Trophoblast cell (in vitro differentiated cells and primary cell): ENCODE data around the gene SURF6. TPM values are rescaled to one million over a fixed set of nuclear protein-coding genes. Genes with fewer than 3 reads are reported as not detected.

Experiments
- DNase-seq, 2 donors: peaks; one replicate each; pipeline ENCODE4 v3.0.0-alpha.2; 2016
- H2AFZ ChIP-seq: 2 replicates; pipeline ENCODE4 v1.6.1; 2013; ENCODE audit warnings: low read length, moderate library complexity, mild to moderate bottlenecking; ENCODE audit not compliant: insufficient read depth, poor library complexity
- H2AK5ac ChIP-seq: 2 replicates; pipeline ENCODE4 v1.6.1; 2013; ENCODE audit warnings: mild to moderate bottlenecking, low read length
- H2BK120ac ChIP-seq: 2 replicates; pipeline ENCODE4 v1.6.1; 2013; ENCODE audit warnings: low read length, mild to moderate bottlenecking, moderate library complexity; ENCODE audit not compliant: insufficient read depth, poor library complexity
- H2BK12ac ChIP-seq: 2 replicates; pipeline ENCODE4 v1.6.1; 2013; ENCODE audit warnings: mild to moderate bottlenecking, low read length, moderate library complexity
- H2BK5ac ChIP-seq: 2 replicates; pipeline ENCODE4 v1.6.1; 2013; ENCODE audit warnings: low read length, low read depth, moderate library complexity, mild to moderate bottlenecking; ENCODE audit not compliant: poor library complexity
- H3K14ac ChIP-seq: 2 replicates; pipeline ENCODE4 v1.6.1; 2013; ENCODE audit warnings: mild to moderate bottlenecking, low read length
- H3K18ac ChIP-seq: 2 replicates; pipeline ENCODE4 v1.6.1; 2013; ENCODE audit warnings: mild to moderate bottlenecking, low read length
- H3K23ac ChIP-seq: 2 replicates; pipeline ENCODE4 v1.6.1; 2013; ENCODE audit warnings: low read length
- H3K27ac ChIP-seq: 2 replicates; pipeline ENCODE4 v1.5.1; 2013; ENCODE audit warnings: low read depth, mild to moderate bottlenecking, inconsistent platforms, low read length, moderate library complexity
- H3K27me3 ChIP-seq: 2 replicates; pipeline ENCODE4 v1.6.1; 2013; ENCODE audit warnings: inconsistent platforms, mild to moderate bottlenecking, low read length, moderate library complexity; ENCODE audit not compliant: insufficient read depth
- H3K36me3 ChIP-seq, 2 experiments: 1 replicate in 1 of 2; 2 replicates in 1 of 2; pipeline ENCODE4 v1.6.1; 2013; ENCODE audit warnings: low read length in 2 of 2, mild to moderate bottlenecking in 2 of 2, moderate library complexity in 1 of 2; ENCODE audit not compliant: insufficient read depth in 2 of 2, control insufficient read depth in 1 of 2
- H3K4ac ChIP-seq: 2 replicates; pipeline ENCODE4 v1.6.1; 2013; ENCODE audit warnings: low read depth, mild to moderate bottlenecking, low read length, moderate library complexity
- H3K4me1 ChIP-seq, 2 experiments: 1 replicate in 1 of 2; 2 replicates in 1 of 2; pipeline ENCODE4 v1.6.1; 2013; ENCODE audit warnings: low read length in 2 of 2, mild to moderate bottlenecking in 2 of 2, moderate library complexity in 1 of 2; ENCODE audit not compliant: insufficient read depth in 2 of 2, control insufficient read depth in 1 of 2
- H3K4me2 ChIP-seq: 2 replicates; pipeline ENCODE4 v1.6.1; 2013; ENCODE audit warnings: inconsistent platforms, mild to moderate bottlenecking, low read length, moderate library complexity
- H3K4me3 ChIP-seq: 2 replicates; pipeline ENCODE4 v1.5.1; 2013; ENCODE audit warnings: mild to moderate bottlenecking, low read depth, low read length, inconsistent platforms
- H3K79me1 ChIP-seq: one replicate; pipeline ENCODE4 v1.6.1; 2013; ENCODE audit warnings: low read length
- H3K79me2 ChIP-seq: 2 replicates; pipeline ENCODE4 v1.6.1; 2013; ENCODE audit warnings: low read length, mild to moderate bottlenecking; ENCODE audit not compliant: control insufficient read depth, insufficient read depth, poor library complexity
- H3K9ac ChIP-seq: 2 replicates; pipeline ENCODE4 v1.6.1; 2013; ENCODE audit warnings: mild to moderate bottlenecking, low read length
- H3K9me3 ChIP-seq: 2 replicates; pipeline ENCODE4 v1.6.1; 2013; ENCODE audit warnings: low read depth, mild to moderate bottlenecking, control low read depth, inconsistent platforms, low read length; ENCODE audit not compliant: insufficient read depth
- H4K12ac ChIP-seq: 2 replicates; pipeline ENCODE4 v1.6.1; 2013; ENCODE audit warnings: low read depth, mild to moderate bottlenecking, low read length, moderate library complexity
- H4K8ac ChIP-seq: 2 replicates; pipeline ENCODE4 v1.6.1; 2013; ENCODE audit warnings: low read depth, mild to moderate bottlenecking, low read length, moderate library complexity
- H4K91ac ChIP-seq: one replicate; pipeline ENCODE4 v1.6.1; 2013; ENCODE audit warnings: low read depth, mild to moderate bottlenecking, low read length, moderate library complexity
- WGBS: extraction: QIAGEN DNeasy Blood & Tissue Kit; methylation state at CpG from one replicate; pipeline ENCODE4 v1.1.7; 2013; ENCODE audit warnings: missing lambda C conversion rate; ENCODE audit not compliant: insufficient read length, insufficient coverage; ENCODE audit errors: extremely low coverage; 5-methylcytosine and 5-hydroxymethylcytosine counted together
- polyA plus RNA-seq: library from polyadenylated mRNA; stranded (reverse); fragments of 200-250 nt; gene quantifications from 2 replicates; pipeline ENCODE4 v1.2.3, GENCODE V29; 2013

SURF6 gene
- polyA plus RNA-seq, result 10.1 and 10.4 TPM in 2 replicates

DNA sequence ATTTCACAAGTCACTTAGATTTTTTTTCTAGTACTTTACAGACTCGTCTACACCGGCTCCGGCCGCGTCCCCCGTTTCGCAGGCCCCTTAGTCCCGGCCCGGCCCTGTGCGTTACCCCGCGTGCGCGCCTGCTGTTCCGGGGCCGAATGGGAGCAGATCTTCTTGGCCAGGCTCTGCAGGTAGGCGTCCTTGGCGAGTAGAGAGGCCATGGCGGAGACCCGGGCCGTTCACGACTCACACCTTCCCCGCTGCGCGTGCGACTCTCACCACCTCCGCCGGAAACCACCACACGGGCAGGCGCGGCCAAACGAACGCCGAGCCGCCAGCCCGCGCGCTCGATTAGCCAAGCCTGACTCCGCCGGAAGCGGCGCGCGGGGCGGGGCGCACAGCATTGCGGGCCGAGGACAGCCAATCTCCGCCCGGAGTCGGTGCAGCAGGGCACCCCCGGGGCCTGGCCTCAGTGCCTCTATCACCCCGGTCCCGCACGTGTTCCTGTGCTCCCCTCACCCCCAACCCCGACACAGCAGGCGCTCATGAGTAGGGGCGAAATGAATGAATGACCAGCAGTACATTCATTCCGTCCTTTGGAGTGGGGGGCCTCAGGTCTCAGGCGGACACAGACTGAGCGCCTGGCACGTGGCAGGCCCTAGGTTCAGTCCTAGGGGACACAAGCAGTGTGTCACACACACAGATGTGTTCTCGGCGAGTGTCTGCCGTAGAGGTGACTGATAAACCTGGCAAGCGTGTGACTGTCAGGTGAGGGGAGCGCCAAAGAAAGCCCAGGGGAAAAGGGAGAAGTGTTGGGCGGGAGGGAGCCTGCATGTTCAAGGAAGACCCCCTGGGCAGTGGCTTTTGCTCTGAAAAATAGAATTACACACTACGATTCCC lies at the start of gene SURF6:
Gene SURF6 (minus strand): TSS at position 265 of the 888 bp plus-strand sequence. CDS start 56 bp downstream, at position 209.
- Histone ChIP-seq H3K27me3 (no peaks in the 10 kb centered on the region), H3K36me3 (peaks cover 47 to 56% of the 10 kb centered on the region in 2 experiments), H3K23ac (no peak within 1 kb of the TSS), H3K4me1 (peaks cover 0 to 3% of the 10 kb centered on the region in 2 experiments), H3K4me3 (peak within 1 kb of the TSS; percentile 93), H3K79me2 (peaks cover 5% of the 10 kb centered on the region), H3K18ac (peak within 1 kb of the TSS; percentile 95), H2AFZ (peak within 1 kb of the TSS; percentile 92), H3K27ac (peak within 1 kb of the TSS; percentile 58), H2BK12ac (no peak within 1 kb of the TSS), H2AK5ac (peak within 1 kb of the TSS; percentile 34), H4K8ac (peak within 1 kb of the TSS; percentile 95), H2BK5ac (peak within 1 kb of the TSS; percentile 64), H3K4ac (peak within 1 kb of the TSS; percentile 92), H2BK120ac (peak within 1 kb of the TSS; percentile 74), H3K14ac (peak within 1 kb of the TSS; percentile 95), H4K91ac (peak within 1 kb of the TSS; percentile 81), H3K9ac (peak within 1 kb of the TSS; percentile 88), H4K12ac (peak within 1 kb of the TSS; percentile 90), H3K79me1 (peaks cover 6% of the 10 kb centered on the region), H3K9me3 (peaks cover 2% of the 10 kb centered on the region), H3K4me2 (peak within 1 kb of the TSS; percentile 86)
- no CpG with 5 or more reads among the region's 70 CpGs for WGBS
- DNase-seq, result peak; percentile 85 to 96

- no peak overlapping the region for H3K14ac ChIP-seq
- no peak overlapping the region for H3K4me3 ChIP-seq
- no peaks in the 10 kb centered on the region for H3K79me1 ChIP-seq
- H3K4me2 ChIP-seq, result no peak overlapping the region
- H2BK5ac ChIP-seq, result no peak overlapping the region
- H3K9me3 ChIP-seq, result peaks cover 15% of the 10 kb centered on the region
- H3K27ac ChIP-seq, result no peak overlapping the region
- no peak overlapping the region for H3K18ac ChIP-seq
- no CpG with 5 or more reads among the region's 14 CpGs for WGBS
- H2AK5ac ChIP-seq, result no peak overlapping the region
- no peaks in the 10 kb centered on the region for H3K79me2 ChIP-seq
- H4K12ac ChIP-seq, result no peak overlapping the region
- H2BK12ac ChIP-seq, result no peak overlapping the region
- no peak overlapping the region for H4K8ac ChIP-seq
- no peak overlapping the region for H4K91ac ChIP-seq
- H3K4ac ChIP-seq, result no peak overlapping the region
- no peak overlapping the region for H3K23ac ChIP-seq
- H2BK120ac ChIP-seq, result no peak overlapping the region
- no peaks in the 10 kb centered on the region for H3K36me3 ChIP-seq
- no peak overlapping the region for H3K9ac ChIP-seq
- no peaks in the 10 kb centered on the region for H3K27me3 ChIP-seq
- H2AFZ ChIP-seq, result no peak overlapping the region
- peaks cover 0 to 3% of the 10 kb centered on the region in 2 experiments for H3K4me1 ChIP-seq
- no peak for DNase-seq
These were observed 49.5 kb upstream of the SURF6 start for GRCh38 chr9:133385452-133385851.

DNA sequence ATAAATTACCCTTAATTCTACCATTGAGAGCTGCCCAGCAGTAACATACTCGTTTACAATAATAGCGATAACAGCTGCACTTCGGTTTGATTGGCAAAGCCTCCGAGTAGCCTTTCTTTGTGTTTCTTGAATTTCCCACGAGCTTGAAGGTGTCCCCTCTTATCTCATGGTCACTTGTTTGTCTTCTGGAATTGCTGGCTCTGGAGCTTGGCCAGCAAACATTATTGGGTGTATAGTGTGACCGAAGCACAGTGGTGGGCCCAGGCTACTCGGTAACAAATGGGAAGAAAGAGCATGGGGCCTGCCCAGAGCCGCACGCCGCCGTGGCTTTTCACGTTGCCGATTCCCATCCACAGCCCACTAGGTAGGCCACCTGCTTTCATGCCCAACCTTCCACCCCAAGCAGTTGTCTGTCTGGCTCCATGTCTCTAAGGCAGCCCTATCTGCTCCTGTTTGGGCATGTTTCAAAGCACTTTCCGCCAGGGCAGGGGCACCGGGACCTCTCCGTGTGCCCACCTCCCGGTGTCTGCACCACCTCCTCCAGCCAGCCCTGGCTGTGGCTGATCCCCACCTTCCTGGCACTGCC lies 48.8 kb upstream of the SURF6 start:
- Histone ChIP-seq H2AK5ac (no peak overlapping the region), H2AFZ (no peak overlapping the region), H4K8ac (no peak overlapping the region), H3K4me1 (peaks cover 0 to 3% of the 10 kb centered on the region in 2 experiments), H3K27ac (no peak overlapping the region), H2BK120ac (no peak overlapping the region), H3K36me3 (no peaks in the 10 kb centered on the region), H3K79me2 (no peaks in the 10 kb centered on the region), H3K9me3 (peaks cover 15% of the 10 kb centered on the region), H4K91ac (no peak overlapping the region), H3K4me3 (no peak overlapping the region), H2BK12ac (no peak overlapping the region), H4K12ac (no peak overlapping the region), H3K27me3 (no peaks in the 10 kb centered on the region), H3K79me1 (no peaks in the 10 kb centered on the region), H3K18ac (no peak overlapping the region), H3K23ac (no peak overlapping the region), H3K4me2 (no peak overlapping the region), H3K4ac (no peak overlapping the region), H3K9ac (no peak overlapping the region), H3K14ac (no peak overlapping the region), H2BK5ac (no peak overlapping the region)
- no CpG with 5 or more reads among the region's 17 CpGs for WGBS
- DNase-seq, result no peak

GRCh38 chr9:133383438-133383837 lies 47.5 kb upstream of the SURF6 start:
- H3K79me1 ChIP-seq, result no peaks in the 10 kb centered on the region
- H3K36me3 ChIP-seq, result no peaks in the 10 kb centered on the region
- no peak overlapping the region for H3K4me2 ChIP-seq
- H3K27ac ChIP-seq, result no peak overlapping the region
- no peak overlapping the region for H4K12ac ChIP-seq
- no peaks in the 10 kb centered on the region for H3K27me3 ChIP-seq
- H4K91ac ChIP-seq, result no peak overlapping the region
- no peak overlapping the region for H2AK5ac ChIP-seq
- H2BK12ac ChIP-seq, result no peak overlapping the region
- H3K79me2 ChIP-seq, result no peaks in the 10 kb centered on the region
- no peak overlapping the region for H3K23ac ChIP-seq
- DNase-seq, result no peak
- H2BK5ac ChIP-seq, result no peak overlapping the region
- no CpG with 5 or more reads among the region's 3 CpGs for WGBS
- no peak overlapping the region for H3K14ac ChIP-seq
- peaks cover 0 to 3% of the 10 kb centered on the region in 2 experiments for H3K4me1 ChIP-seq
- no peak overlapping the region for H3K4me3 ChIP-seq
- H3K4ac ChIP-seq, result no peak overlapping the region
- no peak overlapping the region for H2AFZ ChIP-seq
- H2BK120ac ChIP-seq, result no peak overlapping the region
- H3K9me3 ChIP-seq, result peaks cover 11% of the 10 kb centered on the region
- no peak overlapping the region for H3K18ac ChIP-seq
- H4K8ac ChIP-seq, result no peak overlapping the region
- no peak overlapping the region for H3K9ac ChIP-seq
